ENCODE data around the gene SET.

SET gene

GRCh38 chr9:128702445-128702948 is 13.5 kb downstream of the SET start, which contains the start of gene PKN3:
Gene PKN3, plus strand, starts transcription at chr9:128702503. Its CDS starts 413 bp downstream, at chr9:128702916.
- Histone ChIP-seq H3K4me2 (ENCODE audit: low read length) (peak within 1 kb of the TSS; percentile 81), H3K9me2 (ENCODE audit: low read depth, low read length) (no peaks in the 10 kb centered on the region), H3K36me3 (ENCODE audit: insufficient read depth, low read length) (peaks cover 23% of the 10 kb centered on the region), H3K9ac (ENCODE audit: low read length) (peak within 1 kb of the TSS; percentile 81), H3K79me2 (ENCODE audit: insufficient read depth, low read length) (no peaks in the 10 kb centered on the region), H4K20me1 (ENCODE audit: insufficient read depth, low read length) (no peaks in the 10 kb centered on the region), H3K27ac (ENCODE audit: low read depth, low read length, poor library complexity, severe bottlenecking) (peak within 1 kb of the TSS; percentile 78), H2AFZ (ENCODE audit: low read length) (no peak within 1 kb of the TSS), H3K4me3 (ENCODE audit: low read depth, low read length, poor library complexity, severe bottlenecking) (peak within 1 kb of the TSS; percentile 80), H3K9me3 (ENCODE audit: low read length) (no peaks in the 10 kb centered on the region), H3K27me3 (ENCODE audit: insufficient read depth, low read length) (no peaks in the 10 kb centered on the region), H3F3A (ENCODE audit: insufficient read depth, low read length) (no peaks in the 10 kb centered on the region; the same call in 1 of the 2 replicates), H3K4me1 (ENCODE audit: insufficient read depth, low read length, severe bottlenecking) (peaks cover 28% of the 10 kb centered on the region)
- TF ChIP-seq EZH2 (IDR thresholded peaks at IDR 0.05; ENCODE audit: borderline replicate concordance, low read length) = no peak
- peak; percentile 91 for TF ChIP-seq CTCF (IDR thresholded peaks at IDR 0.05; ENCODE audit: low read length)

DNA sequence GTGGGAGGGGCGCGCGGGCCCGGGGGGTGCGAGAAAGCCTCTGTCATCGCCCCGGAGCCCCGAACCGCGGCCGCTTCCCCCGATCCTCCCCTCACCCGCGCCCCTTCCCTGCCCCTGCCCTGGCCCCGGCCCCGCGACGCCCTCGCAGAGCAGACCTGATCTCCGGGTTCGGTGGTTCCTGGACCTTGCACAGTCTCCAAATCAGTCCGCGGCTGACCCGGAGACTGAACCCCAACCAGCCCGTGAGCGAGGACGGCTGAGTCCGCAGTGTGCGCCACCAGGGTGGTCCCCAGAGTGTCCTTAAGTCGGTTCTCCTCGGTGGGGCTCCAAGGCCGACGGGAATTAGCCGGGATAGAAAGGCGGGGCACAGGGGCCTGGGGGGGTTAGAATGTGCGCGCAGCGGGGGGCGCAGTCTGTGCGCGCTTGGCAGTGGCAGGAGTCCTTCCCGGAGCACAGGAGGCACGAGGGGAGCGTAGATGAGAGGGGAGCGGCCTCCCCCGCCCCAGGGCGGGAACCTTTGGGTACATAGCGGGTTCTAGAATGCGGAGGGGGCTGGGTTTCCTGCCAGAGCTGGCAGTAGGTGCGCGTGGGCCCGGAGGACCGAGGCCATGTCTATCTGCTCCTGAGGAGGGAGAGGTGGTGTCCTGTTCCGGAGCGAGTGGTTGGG is 14.1 kb downstream of the SET start:
- H3K9ac ChIP-seq (ENCODE audit: low read length) = peak overlapping the region; percentile 81
- H2AFZ ChIP-seq (ENCODE audit: low read length) = no peak overlapping the region
- TF ChIP-seq CTCF (IDR thresholded peaks at IDR 0.05; ENCODE audit: low read length) (no peak), EZH2 (IDR thresholded peaks at IDR 0.05; ENCODE audit: borderline replicate concordance, low read length) (no peak)
- peaks cover 23% of the 10 kb centered on the region for H3K36me3 ChIP-seq (ENCODE audit: insufficient read depth, low read length)
- H4K20me1 ChIP-seq (ENCODE audit: insufficient read depth, low read length) = no peaks in the 10 kb centered on the region
- no peaks in the 10 kb centered on the region for H3K27me3 ChIP-seq (ENCODE audit: insufficient read depth, low read length)
- no peaks in the 10 kb centered on the region for H3K79me2 ChIP-seq (ENCODE audit: insufficient read depth, low read length)
- H3K4me1 ChIP-seq (ENCODE audit: insufficient read depth, low read length, severe bottlenecking) = peaks cover 28% of the 10 kb centered on the region
- H3K9me3 ChIP-seq (ENCODE audit: low read length) = no peaks in the 10 kb centered on the region
- H3K4me3 ChIP-seq (ENCODE audit: low read depth, low read length, poor library complexity, severe bottlenecking) = peak overlapping the region; percentile 80
- no peaks in the 10 kb centered on the region; the same call in 1 of the 2 replicates for H3F3A ChIP-seq (ENCODE audit: insufficient read depth, low read length)
- H3K9me2 ChIP-seq (ENCODE audit: low read depth, low read length) = no peaks in the 10 kb centered on the region
- H3K27ac ChIP-seq (ENCODE audit: low read depth, low read length, poor library complexity, severe bottlenecking) = peak overlapping the region; percentile 78
- peak overlapping the region; percentile 81 for H3K4me2 ChIP-seq (ENCODE audit: low read length)

GRCh38 chr9:128703616-128704355 is 14.8 kb downstream of the SET start:
- Histone ChIP-seq H2AFZ (ENCODE audit: low read length) (no peak overlapping the region), H3K9me3 (ENCODE audit: low read length) (no peaks in the 10 kb centered on the region), H3F3A (ENCODE audit: insufficient read depth, low read length) (no peaks in the 10 kb centered on the region; the same call in 1 of the 2 replicates), H3K4me1 (ENCODE audit: insufficient read depth, low read length, severe bottlenecking) (peaks cover 28% of the 10 kb centered on the region), H4K20me1 (ENCODE audit: insufficient read depth, low read length) (no peaks in the 10 kb centered on the region), H3K9ac (ENCODE audit: low read length) (peak overlapping the region; percentile 81), H3K27me3 (ENCODE audit: insufficient read depth, low read length) (no peaks in the 10 kb centered on the region), H3K36me3 (ENCODE audit: insufficient read depth, low read length) (peaks cover 27% of the 10 kb centered on the region), H3K9me2 (ENCODE audit: low read depth, low read length) (no peaks in the 10 kb centered on the region), H3K79me2 (ENCODE audit: insufficient read depth, low read length) (no peaks in the 10 kb centered on the region), H3K4me3 (ENCODE audit: low read depth, low read length, poor library complexity, severe bottlenecking) (peak overlapping the region; percentile 80), H3K4me2 (ENCODE audit: low read length) (peak overlapping the region; percentile 81), H3K27ac (ENCODE audit: low read depth, low read length, poor library complexity, severe bottlenecking) (peak overlapping the region; percentile 78)
- TF ChIP-seq CTCF (IDR thresholded peaks at IDR 0.05; ENCODE audit: low read length) = no peak
- TF ChIP-seq EZH2 (IDR thresholded peaks at IDR 0.05; ENCODE audit: borderline replicate concordance, low read length) = no peak

Measured in OCI-LY1 (cell line).